Measurements from ENCODE around the gene AKR1C2. TPM values are rescaled to one million over a fixed set of nuclear protein-coding genes. Genes with fewer than 3 reads are reported as not detected.
"Not testable (repeated sequence)": the region's sequence is repeated elsewhere in the genome, so short reads cannot be mapped to it uniquely, and the experiment has no call there.

The AKR1C2 gene
- total RNA-seq, 1 experiment from 2014 or later, result not detected

DNA sequence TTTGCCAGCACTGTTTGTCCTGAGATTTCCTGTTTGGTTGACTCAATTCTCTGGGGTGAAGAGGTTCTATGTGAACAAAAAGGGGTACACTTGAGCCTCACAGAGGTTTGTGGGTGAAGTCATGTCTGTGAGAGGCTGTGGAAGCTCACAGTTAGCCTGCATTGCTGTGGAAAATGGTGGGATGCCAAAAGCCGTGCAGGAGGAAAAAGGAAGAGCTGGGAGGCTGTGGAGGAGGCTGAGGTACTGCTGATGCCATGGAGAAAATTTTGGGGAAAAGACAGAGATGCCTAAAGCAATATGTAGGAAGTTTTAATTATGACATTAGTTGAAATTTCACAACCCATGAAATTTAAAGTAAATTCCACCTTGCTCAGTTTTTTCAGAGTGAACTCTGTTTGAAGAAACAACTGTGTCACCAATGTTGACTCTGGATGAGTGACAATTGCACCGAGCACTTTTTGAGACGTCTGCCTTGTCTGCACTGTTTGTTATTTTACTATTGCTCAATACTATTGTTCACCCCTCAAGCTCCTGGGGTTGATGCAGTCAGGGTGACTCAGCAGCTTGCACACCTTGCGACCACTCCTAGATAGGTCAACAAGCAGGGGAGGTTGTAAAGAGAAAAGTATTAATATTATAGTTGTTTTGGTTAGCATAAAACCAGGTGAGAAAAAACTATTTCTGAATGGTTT is 5.3 kb upstream of the AKR1C2 start:
- not testable (repeated sequence) for H3K27ac ChIP-seq (ENCODE audit: low read length); H3K36me3 ChIP-seq (ENCODE audit: insufficient read depth, low read length); H4K20me1 ChIP-seq (ENCODE audit: insufficient read depth, low read depth, low read length); H3K9me2 ChIP-seq (replicated peaks; ENCODE audit: insufficient read depth, low read length); H3K79me2 ChIP-seq (ENCODE audit: low read length); H3K4me1 ChIP-seq (ENCODE audit: low read length); H2AFZ ChIP-seq (ENCODE audit: low read length); H3K4me3 ChIP-seq (ENCODE audit: low read length); DNase-seq; H3K4me2 ChIP-seq (ENCODE audit: low read depth, low read length, poor library complexity, severe bottlenecking); H3K9ac ChIP-seq (ENCODE audit: low read length); H3K9me3 ChIP-seq (ENCODE audit: low read length); H3K27me3 ChIP-seq (ENCODE audit: low read length)

GRCh38 chr10:5004501-5004900 is 844 bp upstream of the AKR1C2 start:
- H3K27me3 ChIP-seq (ENCODE audit: low read length); DNase-seq; H3K27ac ChIP-seq (ENCODE audit: low read length); H3K9me3 ChIP-seq (ENCODE audit: low read length); H3K9ac ChIP-seq (ENCODE audit: low read length); H2AFZ ChIP-seq (ENCODE audit: low read length); H3K36me3 ChIP-seq (ENCODE audit: insufficient read depth, low read length); H3K4me1 ChIP-seq (ENCODE audit: low read length); H3K4me2 ChIP-seq (ENCODE audit: low read depth, low read length, poor library complexity, severe bottlenecking); H4K20me1 ChIP-seq (ENCODE audit: insufficient read depth, low read depth, low read length); H3K4me3 ChIP-seq (ENCODE audit: low read length); H3K9me2 ChIP-seq (replicated peaks; ENCODE audit: insufficient read depth, low read length); H3K79me2 ChIP-seq (ENCODE audit: low read length): not testable (repeated sequence)

GRCh38 chr10:5004030-5004385 is 351 bp upstream of the AKR1C2 start:
- not testable (repeated sequence) for H3K79me2 ChIP-seq (ENCODE audit: low read length); H3K27ac ChIP-seq (ENCODE audit: low read length); H3K4me2 ChIP-seq (ENCODE audit: low read depth, low read length, poor library complexity, severe bottlenecking)

GRCh38 chr10:5002013-5002727 is 1.5 kb downstream of the AKR1C2 start:
- no peak overlapping the region for H3K9ac ChIP-seq (ENCODE audit: low read length)
- H3K36me3 ChIP-seq (ENCODE audit: insufficient read depth, low read length), result no peaks in the 10 kb centered on the region
- DNase-seq, result no peak
- H3K4me1 ChIP-seq (ENCODE audit: low read length), result no peaks in the 10 kb centered on the region
- H3K4me2 ChIP-seq (ENCODE audit: low read depth, low read length, poor library complexity, severe bottlenecking), result no peak overlapping the region
- H3K9me3 ChIP-seq (ENCODE audit: low read length), result no peaks in the 10 kb centered on the region
- no peak overlapping the region for H3K4me3 ChIP-seq (ENCODE audit: low read length)
- no peak overlapping the region for H2AFZ ChIP-seq (ENCODE audit: low read length)
- no peak overlapping the region for H3K27ac ChIP-seq (ENCODE audit: low read length)
- H3K9me2 ChIP-seq (replicated peaks; ENCODE audit: insufficient read depth, low read length), result no peaks in the 10 kb centered on the region
- H3K79me2 ChIP-seq (ENCODE audit: low read length), result no peaks in the 10 kb centered on the region
- no peaks in the 10 kb centered on the region for H3K27me3 ChIP-seq (ENCODE audit: low read length)
- no peaks in the 10 kb centered on the region for H4K20me1 ChIP-seq (ENCODE audit: insufficient read depth, low read depth, low read length)

More at GRCh38 chr10:5004030-5004385, 351 bp upstream of the AKR1C2 start:
- DNase-seq; H3K9me3 ChIP-seq (ENCODE audit: low read length); H3K9me2 ChIP-seq (replicated peaks; ENCODE audit: insufficient read depth, low read length); H3K4me1 ChIP-seq (ENCODE audit: low read length); H3K27me3 ChIP-seq (ENCODE audit: low read length); H2AFZ ChIP-seq (ENCODE audit: low read length); H3K9ac ChIP-seq (ENCODE audit: low read length); H3K36me3 ChIP-seq (ENCODE audit: insufficient read depth, low read length); H4K20me1 ChIP-seq (ENCODE audit: insufficient read depth, low read depth, low read length); H3K4me3 ChIP-seq (ENCODE audit: low read length): not testable (repeated sequence)

- Histone ChIP-seq H3K9me3 (ENCODE audit: low read length) (no peaks in the 10 kb centered on the region), H3K27me3 (ENCODE audit: low read length) (no peaks in the 10 kb centered on the region), H3K79me2 (ENCODE audit: low read length) (no peaks in the 10 kb centered on the region), H3K36me3 (ENCODE audit: insufficient read depth, low read length) (no peaks in the 10 kb centered on the region), H3K4me1 (ENCODE audit: low read length) (no peaks in the 10 kb centered on the region), H3K4me3 (ENCODE audit: low read length) (no peak overlapping the region), H3K9me2 (replicated peaks; ENCODE audit: insufficient read depth, low read length) (no peaks in the 10 kb centered on the region), H4K20me1 (ENCODE audit: insufficient read depth, low read depth, low read length) (no peaks in the 10 kb centered on the region), H2AFZ (ENCODE audit: low read length) (no peak overlapping the region), H3K27ac (ENCODE audit: low read length) (no peak overlapping the region), H3K9ac (ENCODE audit: low read length) (no peak overlapping the region), H3K4me2 (ENCODE audit: low read depth, low read length, poor library complexity, severe bottlenecking) (no peak overlapping the region)
- no peak for DNase-seq
These were observed 5.0 kb downstream of the AKR1C2 start for GRCh38 chr10:4998671-4999070.

DNA sequence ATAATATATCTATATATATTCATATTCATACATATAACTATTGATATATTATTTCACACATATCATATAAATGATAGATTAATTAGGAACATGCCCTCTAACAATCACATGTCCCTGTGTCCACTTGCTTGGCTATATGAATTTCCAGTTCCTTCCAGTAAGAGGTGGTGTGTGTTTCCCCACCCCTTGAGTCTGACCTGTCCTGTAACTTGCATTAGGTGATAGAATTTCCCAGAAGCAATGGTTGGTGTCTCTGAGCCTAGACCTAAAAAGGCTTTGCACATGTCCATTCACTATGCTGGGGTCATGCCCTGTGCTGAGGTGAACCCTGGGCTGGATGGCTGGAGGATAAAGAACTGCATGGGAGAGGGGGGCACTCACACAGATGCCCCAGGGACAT is 9.4 kb downstream of the AKR1C2 start:
- H3K9me2 ChIP-seq (replicated peaks; ENCODE audit: insufficient read depth, low read length); H4K20me1 ChIP-seq (ENCODE audit: insufficient read depth, low read depth, low read length); H3K27ac ChIP-seq (ENCODE audit: low read length); H3K9ac ChIP-seq (ENCODE audit: low read length); H3K36me3 ChIP-seq (ENCODE audit: insufficient read depth, low read length); H3K9me3 ChIP-seq (ENCODE audit: low read length); H2AFZ ChIP-seq (ENCODE audit: low read length); H3K4me1 ChIP-seq (ENCODE audit: low read length); H3K4me3 ChIP-seq (ENCODE audit: low read length); DNase-seq; H3K79me2 ChIP-seq (ENCODE audit: low read length); H3K27me3 ChIP-seq (ENCODE audit: low read length); H3K4me2 ChIP-seq (ENCODE audit: low read depth, low read length, poor library complexity, severe bottlenecking): not testable (repeated sequence)

DNA sequence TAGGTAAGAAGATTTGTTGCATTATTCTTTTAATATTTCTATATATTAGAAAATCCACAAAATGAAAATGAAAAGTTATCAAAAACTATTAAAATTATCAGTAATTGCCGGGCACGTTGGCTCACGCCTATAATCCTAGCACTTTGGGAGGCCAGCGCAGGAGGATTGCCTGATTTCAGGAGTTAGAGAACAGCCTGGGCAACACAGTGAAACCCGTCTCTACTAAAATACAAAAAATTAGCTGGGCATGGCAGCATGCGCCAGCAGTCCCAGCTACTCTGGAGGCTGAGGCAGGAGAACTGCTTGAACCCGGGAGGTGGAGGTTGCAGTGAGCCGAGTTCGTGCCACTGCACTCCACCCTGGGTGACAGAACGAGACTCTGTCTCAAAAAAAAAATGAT is 11.1 kb downstream of the AKR1C2 start:
- not testable (repeated sequence) for H3K9me3 ChIP-seq (ENCODE audit: low read length); H3K4me2 ChIP-seq (ENCODE audit: low read depth, low read length, poor library complexity, severe bottlenecking); H3K36me3 ChIP-seq (ENCODE audit: insufficient read depth, low read length); H4K20me1 ChIP-seq (ENCODE audit: insufficient read depth, low read depth, low read length); H3K9ac ChIP-seq (ENCODE audit: low read length); H3K4me3 ChIP-seq (ENCODE audit: low read length); H3K4me1 ChIP-seq (ENCODE audit: low read length); H3K79me2 ChIP-seq (ENCODE audit: low read length); H3K27me3 ChIP-seq (ENCODE audit: low read length); H3K9me2 ChIP-seq (replicated peaks; ENCODE audit: insufficient read depth, low read length); DNase-seq; H3K27ac ChIP-seq (ENCODE audit: low read length); H2AFZ ChIP-seq (ENCODE audit: low read length)

DNA sequence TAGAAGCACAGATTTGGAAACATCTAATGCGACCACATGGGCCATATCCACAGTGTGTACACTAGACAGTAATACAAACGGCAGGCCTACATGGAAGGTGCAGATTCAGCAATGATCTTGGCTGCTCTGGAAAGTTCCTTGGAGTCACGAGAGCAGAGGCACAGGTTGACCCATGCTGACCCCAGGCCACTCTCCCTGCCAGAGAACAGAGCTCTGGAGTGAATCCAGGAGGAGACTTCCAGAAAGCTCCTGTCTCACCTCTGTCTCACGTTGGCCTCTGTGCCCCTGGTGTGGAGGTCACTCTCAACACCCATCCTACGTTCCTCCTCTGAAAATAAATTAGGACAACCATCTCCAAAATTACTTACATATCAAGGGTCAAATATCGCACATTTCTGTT is 12.2 kb downstream of the AKR1C2 start:
- H3K27me3 ChIP-seq (ENCODE audit: low read length); H4K20me1 ChIP-seq (ENCODE audit: insufficient read depth, low read depth, low read length); H3K9me2 ChIP-seq (replicated peaks; ENCODE audit: insufficient read depth, low read length); H2AFZ ChIP-seq (ENCODE audit: low read length); H3K4me3 ChIP-seq (ENCODE audit: low read length); H3K36me3 ChIP-seq (ENCODE audit: insufficient read depth, low read length); H3K9ac ChIP-seq (ENCODE audit: low read length); H3K9me3 ChIP-seq (ENCODE audit: low read length); H3K79me2 ChIP-seq (ENCODE audit: low read length); DNase-seq; H3K4me2 ChIP-seq (ENCODE audit: low read depth, low read length, poor library complexity, severe bottlenecking); H3K27ac ChIP-seq (ENCODE audit: low read length); H3K4me1 ChIP-seq (ENCODE audit: low read length): not testable (repeated sequence)

Measured in Karpas-422 (cell line).